GM12878 (cell line): ENCODE data around the gene RWDD1. TPM values are rescaled to one million over a fixed set of nuclear protein-coding genes. Genes with fewer than 3 reads are reported as not detected.

Experiments used
- BMI1 ChIP-seq: fragments of 450-650 bp; IDR thresholded peaks from 2 replicates; pipeline ENCODE4 v1.6.1; 2016; ENCODE audit warnings: mild to moderate bottlenecking, moderate library complexity, borderline replicate concordance
- CHD1 ChIP-seq: IDR thresholded peaks from 2 replicates; pipeline ENCODE4 v1.6.1; 2012; ENCODE audit warnings: low read depth, low read length, improper control_type of control experiment
- MEF2B ChIP-seq: fragments of 450-650 bp; IDR thresholded peaks from 2 replicates; pipeline ENCODE4 v1.6.1; 2018; ENCODE audit warnings: mild to moderate bottlenecking, moderate library complexity; ENCODE audit not compliant: partially characterized antibody, poor library complexity, severe bottlenecking
- YBX1 ChIP-seq: fragments of 450-650 bp; IDR thresholded peaks from 2 replicates; pipeline ENCODE4 v1.6.1; 2016; ENCODE audit warnings: antibody characterized with exemption
- ZNF24 ChIP-seq: fragments of 450-650 bp; IDR thresholded peaks from 2 replicates; pipeline ENCODE4 v1.6.1; 2017; ENCODE audit warnings: antibody characterized with exemption, mild to moderate bottlenecking
- polyA plus RNA-seq, 11 experiments: library from polyadenylated mRNA; depleted of rRNA in 4 of 11; unstranded in 6 of 11; stranded (reverse) in 5 of 11; fragments of >200 nt; fragmentation: Nextera tagmentation in 4 of 11; fragmentation: Illumina TruSeq in 1 of 11; extraction: Ambion mirVana in 4 of 11; extraction: Trizol in 1 of 11; gene quantifications; 1 replicate in 1 of 11; 2 replicates in 10 of 11; pipeline versions ENCODE4 v1.2.1 to v1.2.3, GENCODE V29; 2011 to 2016; ENCODE audit warnings: inconsistent platforms in 2 of 11, missing spikeins in 2 of 11, low read depth in 1 of 11
- total RNA-seq, 4 experiments: library from RNA; depleted of rRNA in 3 of 4; stranded (reverse); fragments of >200 nt in 3 of 4; fragmentation: Illumina TruSeq in 1 of 4; extraction: Trizol in 1 of 4; gene quantifications; 2 replicates each; pipeline versions ENCODE4 v1.2.1 to v1.2.3, GENCODE V29; 2013 to 2021
- TF ChIP-seq, protein P1 (sequence below): fragments of 450-650 bp; IDR thresholded peaks from 2 replicates; pipeline ENCODE4 v1.6.1; 2017; ENCODE audit warnings: mild to moderate bottlenecking, moderate library complexity
- TF ChIP-seq, protein P2 (sequence below): fragments of 450-650 bp; IDR thresholded peaks from 2 replicates; pipeline ENCODE4 v1.6.1; 2014; ENCODE audit warnings: mild to moderate bottlenecking
- TF ChIP-seq, protein P3 (sequence below): IDR thresholded peaks from 2 replicates; pipeline ENCODE4 v1.6.1; 2011; ENCODE audit warnings: low read depth, low read length, improper control_type of control experiment, borderline replicate concordance
- TF ChIP-seq, protein P4 (sequence below): IDR thresholded peaks from 2 replicates; pipeline ENCODE4 v1.6.1; 2011; ENCODE audit warnings: borderline replicate concordance, low read depth, mild to moderate bottlenecking, moderate library complexity, mixed read lengths, low read length; ENCODE audit not compliant: insufficient read depth; ENCODE audit errors: extremely low read length

RWDD1 gene
- total and polyA plus RNA-seq, 10 of the 15 experiments (the other 5 are each of a cell fraction or from before 2014, with no cell fraction given): 40.1 to 107 (median 65.8) TPM

DNA sequence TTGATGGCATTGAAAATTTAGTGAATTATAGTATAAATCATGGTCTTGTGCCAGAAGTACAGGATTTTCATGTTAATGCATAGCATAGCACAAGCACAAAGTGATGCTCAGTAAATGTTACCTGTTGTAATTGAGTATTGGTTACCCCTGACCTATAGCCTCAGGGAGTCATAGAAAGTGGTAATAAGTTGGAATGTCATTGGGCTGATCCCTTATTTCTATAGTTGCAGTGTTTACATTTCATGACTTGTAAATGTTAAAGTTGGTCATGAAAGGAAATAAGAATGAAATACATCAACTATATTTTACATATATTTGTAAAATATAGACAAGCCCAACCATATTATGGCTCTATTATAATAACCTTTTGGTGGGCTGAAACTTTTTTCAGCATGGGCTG, 7.0 kb downstream of the RWDD1 start (continued):
- TF ChIP-seq, protein P1, sequence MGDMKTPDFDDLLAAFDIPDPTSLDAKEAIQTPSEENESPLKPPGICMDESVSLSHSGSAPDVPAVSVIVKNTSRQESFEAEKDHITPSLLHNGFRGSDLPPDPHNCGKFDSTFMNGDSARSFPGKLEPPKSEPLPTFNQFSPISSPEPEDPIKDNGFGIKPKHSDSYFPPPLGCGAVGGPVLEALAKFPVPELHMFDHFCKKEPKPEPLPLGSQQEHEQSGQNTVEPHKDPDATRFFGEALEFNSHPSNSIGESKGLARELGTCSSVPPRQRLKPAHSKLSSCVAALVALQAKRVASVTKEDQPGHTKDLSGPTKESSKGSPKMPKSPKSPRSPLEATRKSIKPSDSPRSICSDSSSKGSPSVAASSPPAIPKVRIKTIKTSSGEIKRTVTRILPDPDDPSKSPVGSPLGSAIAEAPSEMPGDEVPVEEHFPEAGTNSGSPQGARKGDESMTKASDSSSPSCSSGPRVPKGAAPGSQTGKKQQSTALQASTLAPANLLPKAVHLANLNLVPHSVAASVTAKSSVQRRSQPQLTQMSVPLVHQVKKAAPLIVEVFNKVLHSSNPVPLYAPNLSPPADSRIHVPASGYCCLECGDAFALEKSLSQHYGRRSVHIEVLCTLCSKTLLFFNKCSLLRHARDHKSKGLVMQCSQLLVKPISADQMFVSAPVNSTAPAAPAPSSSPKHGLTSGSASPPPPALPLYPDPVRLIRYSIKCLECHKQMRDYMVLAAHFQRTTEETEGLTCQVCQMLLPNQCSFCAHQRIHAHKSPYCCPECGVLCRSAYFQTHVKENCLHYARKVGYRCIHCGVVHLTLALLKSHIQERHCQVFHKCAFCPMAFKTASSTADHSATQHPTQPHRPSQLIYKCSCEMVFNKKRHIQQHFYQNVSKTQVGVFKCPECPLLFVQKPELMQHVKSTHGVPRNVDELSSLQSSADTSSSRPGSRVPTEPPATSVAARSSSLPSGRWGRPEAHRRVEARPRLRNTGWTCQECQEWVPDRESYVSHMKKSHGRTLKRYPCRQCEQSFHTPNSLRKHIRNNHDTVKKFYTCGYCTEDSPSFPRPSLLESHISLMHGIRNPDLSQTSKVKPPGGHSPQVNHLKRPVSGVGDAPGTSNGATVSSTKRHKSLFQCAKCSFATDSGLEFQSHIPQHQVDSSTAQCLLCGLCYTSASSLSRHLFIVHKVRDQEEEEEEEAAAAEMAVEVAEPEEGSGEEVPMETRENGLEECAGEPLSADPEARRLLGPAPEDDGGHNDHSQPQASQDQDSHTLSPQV: no peak
- TF ChIP-seq YBX1 (no peak), ZNF24 (no peak), MEF2B (no peak), CHD1 (no peak), BMI1 (no peak)
- TF ChIP-seq, protein P2, sequence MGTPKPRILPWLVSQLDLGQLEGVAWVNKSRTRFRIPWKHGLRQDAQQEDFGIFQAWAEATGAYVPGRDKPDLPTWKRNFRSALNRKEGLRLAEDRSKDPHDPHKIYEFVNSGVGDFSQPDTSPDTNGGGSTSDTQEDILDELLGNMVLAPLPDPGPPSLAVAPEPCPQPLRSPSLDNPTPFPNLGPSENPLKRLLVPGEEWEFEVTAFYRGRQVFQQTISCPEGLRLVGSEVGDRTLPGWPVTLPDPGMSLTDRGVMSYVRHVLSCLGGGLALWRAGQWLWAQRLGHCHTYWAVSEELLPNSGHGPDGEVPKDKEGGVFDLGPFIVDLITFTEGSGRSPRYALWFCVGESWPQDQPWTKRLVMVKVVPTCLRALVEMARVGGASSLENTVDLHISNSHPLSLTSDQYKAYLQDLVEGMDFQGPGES: no peak
- TF ChIP-seq, protein P3, sequence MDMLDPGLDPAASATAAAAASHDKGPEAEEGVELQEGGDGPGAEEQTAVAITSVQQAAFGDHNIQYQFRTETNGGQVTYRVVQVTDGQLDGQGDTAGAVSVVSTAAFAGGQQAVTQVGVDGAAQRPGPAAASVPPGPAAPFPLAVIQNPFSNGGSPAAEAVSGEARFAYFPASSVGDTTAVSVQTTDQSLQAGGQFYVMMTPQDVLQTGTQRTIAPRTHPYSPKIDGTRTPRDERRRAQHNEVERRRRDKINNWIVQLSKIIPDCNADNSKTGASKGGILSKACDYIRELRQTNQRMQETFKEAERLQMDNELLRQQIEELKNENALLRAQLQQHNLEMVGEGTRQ: no peak
- TF ChIP-seq, protein P4, sequence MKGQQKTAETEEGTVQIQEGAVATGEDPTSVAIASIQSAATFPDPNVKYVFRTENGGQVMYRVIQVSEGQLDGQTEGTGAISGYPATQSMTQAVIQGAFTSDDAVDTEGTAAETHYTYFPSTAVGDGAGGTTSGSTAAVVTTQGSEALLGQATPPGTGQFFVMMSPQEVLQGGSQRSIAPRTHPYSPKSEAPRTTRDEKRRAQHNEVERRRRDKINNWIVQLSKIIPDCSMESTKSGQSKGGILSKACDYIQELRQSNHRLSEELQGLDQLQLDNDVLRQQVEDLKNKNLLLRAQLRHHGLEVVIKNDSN: no peak
